HTR-8/SVneo (cell line): ENCODE data around the gene TOB1.

Experiments used
- DNase-seq: peaks from one replicate; pipeline ENCODE4 v3.0.0; 2011; ENCODE audit warnings: low spot score, mixed read lengths; ENCODE audit not compliant: insufficient read length
- FAIRE-seq: peaks from 2 replicates; lab custom pipeline; 2011; peaks lifted over from hg19 to GRCh38; lab: Jason Lieb, UNC

TOB1 gene

DNA sequence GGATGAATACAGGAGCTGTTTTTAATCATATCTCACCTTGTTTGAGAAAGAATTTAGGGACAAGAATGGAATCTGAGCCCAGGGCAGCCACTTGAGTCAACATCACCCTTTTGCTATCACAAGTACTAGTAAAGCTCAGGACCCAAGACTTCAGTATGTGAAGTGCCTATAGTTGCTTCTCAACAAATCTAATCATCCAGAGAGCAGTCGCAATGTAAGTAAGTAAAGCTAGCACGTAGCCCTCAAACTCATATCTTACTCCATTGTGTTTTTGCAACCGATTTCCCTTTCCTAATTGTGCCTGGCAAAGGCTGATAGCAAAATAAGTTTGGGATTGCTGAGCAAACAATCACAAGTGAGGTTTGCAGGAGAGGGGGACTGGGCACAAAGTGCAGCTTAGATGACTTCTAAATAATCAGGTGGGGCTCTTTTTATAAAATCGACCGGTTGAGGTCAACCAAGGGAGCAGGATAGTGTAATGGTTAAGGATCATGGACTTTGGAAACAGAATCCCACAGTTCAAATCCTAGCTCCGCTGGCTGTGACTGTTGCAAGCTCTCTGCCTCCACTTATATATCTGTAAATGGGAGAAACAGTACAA lies 13.0 kb downstream of the TOB1 start:
- FAIRE-seq (no peak), DNase-seq (no peak)

DNA sequence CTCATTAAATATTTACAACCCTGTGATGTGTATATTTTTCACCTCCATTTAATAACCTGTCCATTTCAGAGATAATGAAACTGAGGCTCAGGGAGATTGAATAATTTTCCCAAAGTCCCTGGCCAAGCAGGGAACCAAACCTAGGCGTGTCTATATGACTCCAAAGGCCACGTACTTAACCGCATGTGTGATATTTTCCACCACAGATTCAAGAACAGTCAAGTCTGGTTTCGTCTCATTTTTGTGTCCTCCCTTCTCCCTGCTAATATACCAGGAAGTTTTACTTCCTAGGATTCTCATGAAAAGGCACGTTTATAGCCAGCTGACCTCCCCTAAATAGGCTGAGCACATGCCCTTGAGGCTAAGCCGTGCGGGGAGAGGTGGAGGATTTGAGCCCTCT lies 15.5 kb downstream of the TOB1 start:
- FAIRE-seq = no peak
- DNase-seq = no peak

DNA sequence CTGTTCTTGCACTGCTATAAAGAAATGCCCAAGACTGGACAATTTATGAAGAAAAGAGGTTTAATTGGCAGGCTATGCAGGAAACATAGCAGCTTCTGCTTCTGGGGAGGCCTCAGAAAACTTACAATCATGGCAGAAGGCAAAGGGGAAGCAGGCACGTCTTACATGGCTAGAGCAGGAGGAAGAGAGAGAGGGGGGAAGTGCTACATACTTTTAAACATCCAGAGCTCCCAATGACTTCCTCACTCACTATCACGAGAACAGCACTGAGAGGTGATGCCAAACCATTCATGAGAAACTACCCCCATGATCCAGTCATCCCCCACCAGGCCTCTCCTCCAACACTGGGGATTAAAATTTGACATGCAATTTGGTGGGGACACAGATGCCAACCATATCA lies 17.4 kb downstream of the TOB1 start:
- FAIRE-seq (no peak), DNase-seq (no peak)

DNA sequence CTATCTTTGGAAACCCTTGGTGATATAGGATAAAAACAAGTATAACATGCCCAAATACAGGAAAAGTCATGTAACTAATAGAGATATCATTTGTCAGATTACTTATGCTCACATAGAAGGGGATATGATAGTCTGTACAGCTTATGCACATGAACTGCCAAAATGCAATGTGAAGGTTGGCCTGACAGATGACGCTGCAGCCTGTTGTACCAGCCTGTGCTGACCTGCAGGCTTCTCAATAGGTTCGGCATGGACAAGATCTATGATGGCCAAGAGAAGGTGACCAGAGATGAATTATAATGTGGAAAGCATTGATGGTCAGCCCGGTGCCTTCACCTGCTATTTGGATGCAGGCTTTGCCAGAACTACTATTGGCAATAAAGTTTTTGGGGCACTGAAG lies 18.1 kb downstream of the TOB1 start:
- FAIRE-seq = no peak
- no peak for DNase-seq

DNA sequence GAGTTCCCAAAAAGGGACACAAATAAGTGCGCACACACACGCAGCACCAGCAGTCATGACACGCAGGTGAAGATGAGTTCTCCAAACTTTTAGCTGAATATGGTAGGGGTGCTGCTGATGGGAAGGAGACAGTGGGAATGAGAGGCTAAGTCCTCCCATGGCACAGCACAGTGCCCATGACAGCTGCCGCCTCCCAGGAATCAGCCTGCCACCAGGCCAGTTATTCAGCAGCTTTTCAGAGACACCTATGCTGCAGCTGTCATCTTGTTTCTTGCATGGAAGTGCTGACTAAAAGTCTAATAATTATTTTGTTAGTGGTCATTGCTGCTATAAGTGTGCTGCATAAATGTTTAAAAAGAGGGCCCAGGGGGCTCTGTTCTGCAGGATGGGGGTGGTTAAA lies 18.6 kb downstream of the TOB1 start:
- FAIRE-seq = no peak
- DNase-seq = no peak

DNA sequence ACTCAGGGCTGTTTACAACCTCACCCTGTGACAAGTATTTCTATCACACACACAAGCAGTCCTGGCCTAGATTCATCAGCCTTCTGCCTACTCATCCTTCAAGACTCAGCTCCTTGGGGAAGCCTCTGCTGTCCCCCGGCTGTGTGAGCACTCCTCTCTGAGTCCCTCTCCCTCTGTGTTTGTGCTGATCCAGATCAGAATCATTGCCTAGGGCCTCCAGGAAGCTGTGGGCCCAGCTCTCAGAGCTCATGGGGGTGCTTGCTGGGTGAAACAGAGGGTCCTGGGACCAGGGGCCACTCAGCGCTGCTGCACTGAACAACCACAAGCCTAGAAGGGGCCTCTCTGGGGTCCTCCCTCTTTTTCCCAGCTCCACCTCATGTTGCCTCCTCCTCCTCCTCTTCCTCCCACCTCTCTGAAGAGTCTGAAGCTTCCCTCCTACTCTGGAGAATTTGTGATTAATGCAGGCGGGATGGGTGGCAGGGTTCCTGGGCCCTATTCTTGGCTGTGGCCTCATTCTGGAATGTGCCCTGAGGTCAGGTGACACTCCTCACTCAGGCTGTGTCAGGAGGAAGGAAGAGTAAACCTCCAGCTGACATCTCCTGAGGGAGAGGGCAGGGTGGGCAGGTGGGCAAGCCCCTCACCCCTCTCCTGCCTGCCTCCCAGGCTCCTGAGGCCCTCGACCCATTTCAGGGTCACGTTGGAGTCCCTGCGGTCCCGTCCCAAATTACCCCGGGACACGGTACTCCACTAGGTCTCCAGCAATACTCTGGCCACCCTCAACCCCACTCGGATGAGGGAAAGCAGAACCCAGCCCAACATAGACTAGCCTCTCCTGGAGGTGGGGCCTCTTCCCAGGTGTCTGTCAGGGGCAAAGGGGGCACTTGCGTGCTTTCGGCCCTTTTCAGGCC lies 20.7 kb downstream of the TOB1 start:
- DNase-seq (peak; percentile 62), FAIRE-seq (peak; percentile 85)

DNA sequence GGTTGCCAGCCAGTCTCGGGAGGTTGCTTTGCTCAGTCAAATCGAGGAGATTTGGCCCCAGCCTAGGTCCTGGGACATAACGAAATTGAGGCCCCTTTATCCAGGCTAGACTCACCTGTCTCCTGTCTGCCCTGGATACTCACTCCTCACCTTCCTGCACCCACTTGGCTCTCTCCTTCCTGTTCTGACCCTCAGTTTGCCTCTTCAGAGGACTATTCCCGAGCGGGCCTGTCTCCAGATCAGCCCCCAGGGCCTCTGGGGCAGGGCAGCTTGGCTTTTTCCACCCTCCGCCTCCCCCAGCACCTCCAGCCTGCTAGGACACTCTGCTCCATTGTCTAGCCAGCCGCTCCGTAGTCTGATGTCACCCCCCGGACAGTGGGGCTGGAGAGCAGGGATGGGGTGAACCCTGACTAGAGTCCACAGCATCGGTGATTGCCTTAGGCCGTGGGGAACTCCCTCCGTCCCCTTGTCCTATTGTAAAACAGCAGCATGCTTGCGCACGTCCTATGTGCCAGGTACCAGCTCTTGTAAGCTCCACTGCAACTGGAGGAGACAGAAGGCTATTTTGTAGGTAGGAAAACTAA lies 21.9 kb downstream of the TOB1 start:
- DNase-seq = no peak

DNA sequence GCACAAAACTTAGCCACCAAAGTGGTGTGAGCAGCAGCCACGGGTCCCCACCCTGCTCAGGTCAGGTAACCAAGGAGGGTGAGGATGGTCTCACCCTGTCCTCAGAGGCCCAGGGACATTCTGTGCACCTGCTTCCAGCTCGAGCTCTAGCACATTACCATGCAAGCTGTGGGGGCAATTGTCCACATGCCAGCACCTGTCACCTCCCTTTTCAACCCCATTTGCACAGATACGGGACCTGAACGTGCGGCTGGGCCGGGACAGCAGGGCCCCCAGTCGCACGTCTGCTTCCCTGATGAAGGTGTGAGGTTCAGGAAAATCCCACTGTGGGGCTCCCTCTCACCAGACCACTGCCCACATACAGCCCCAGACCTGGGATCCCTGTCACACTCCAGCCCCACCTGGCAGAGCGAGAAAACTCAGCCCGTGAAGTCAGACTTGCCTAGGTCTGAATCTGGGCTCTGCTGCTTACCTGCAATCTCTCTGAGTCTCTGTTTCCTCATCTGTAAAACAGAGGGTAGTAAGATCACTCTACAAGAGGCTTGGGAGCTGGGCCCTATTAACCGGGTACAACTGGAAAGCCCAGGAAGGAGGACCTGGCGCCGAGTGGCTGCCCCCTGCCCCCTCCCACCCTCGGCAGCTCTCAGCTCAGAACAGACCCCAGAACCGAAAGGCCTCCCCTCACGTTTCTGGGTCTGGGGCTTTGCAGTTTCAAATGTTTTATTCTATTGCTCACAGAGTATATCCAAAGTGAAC lies 22.8 kb downstream of the TOB1 start:
- no peak for FAIRE-seq
- DNase-seq = no peak

More for the DNA sequence above, 21.9 kb downstream of the TOB1 start:
- FAIRE-seq = peak; percentile 63

DNA sequence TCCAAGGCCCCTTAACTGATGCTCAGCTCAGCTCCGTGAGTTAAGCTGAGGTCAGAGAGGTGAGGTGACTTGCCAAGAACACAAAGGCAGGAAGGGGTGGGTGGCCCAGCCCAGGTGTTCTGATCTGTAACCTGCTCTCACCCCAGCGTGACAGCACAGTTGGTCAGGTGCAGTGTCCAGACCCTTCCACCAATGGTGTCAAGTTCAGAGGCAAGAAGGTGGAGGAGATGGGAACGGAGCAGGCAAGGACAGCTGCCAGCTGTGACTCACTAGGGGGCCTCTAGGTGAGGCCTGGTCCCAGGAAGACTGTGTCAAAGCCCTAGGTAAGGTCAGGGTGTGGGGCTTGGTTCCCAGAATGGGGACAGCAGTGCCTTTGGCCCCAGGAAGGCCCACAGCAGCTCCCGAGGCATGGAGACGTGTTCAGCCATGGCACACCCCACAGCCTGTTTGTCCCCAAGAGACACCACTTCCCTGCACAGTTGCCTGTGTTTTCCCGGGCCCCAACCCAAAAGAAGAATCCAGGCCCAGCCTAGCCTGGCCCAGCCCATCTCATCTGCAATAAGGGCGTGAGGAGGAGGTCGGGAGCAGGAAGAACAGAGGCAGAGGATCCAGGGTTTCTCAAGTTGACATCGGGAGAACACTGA lies 23.5 kb downstream of the TOB1 start:
- FAIRE-seq = peak; percentile 69

DNA sequence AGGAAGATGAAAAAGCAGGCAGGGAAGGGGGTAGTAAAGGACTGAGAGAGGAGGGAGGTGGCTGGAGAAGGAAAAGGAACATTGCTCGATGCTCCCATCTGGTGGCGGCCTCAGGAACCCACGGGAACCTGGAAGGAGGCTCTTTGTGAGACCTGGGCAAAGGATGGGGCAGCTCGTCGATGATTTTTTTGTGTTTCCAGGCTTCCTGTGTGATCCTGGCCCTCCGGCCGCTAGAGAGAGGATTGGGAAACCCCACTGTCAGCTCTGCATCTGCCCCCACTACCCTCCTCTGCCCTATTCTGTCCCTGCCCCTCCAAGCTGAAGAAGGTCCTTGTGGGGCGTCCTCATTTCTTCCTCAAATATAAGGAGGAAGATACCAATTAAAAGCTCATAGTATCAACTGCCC lies 24.2 kb downstream of the TOB1 start:
- DNase-seq (peak; percentile 92), FAIRE-seq (peak; percentile 71)

More for the DNA sequence above, 23.5 kb downstream of the TOB1 start:
- no peak for DNase-seq

DNA sequence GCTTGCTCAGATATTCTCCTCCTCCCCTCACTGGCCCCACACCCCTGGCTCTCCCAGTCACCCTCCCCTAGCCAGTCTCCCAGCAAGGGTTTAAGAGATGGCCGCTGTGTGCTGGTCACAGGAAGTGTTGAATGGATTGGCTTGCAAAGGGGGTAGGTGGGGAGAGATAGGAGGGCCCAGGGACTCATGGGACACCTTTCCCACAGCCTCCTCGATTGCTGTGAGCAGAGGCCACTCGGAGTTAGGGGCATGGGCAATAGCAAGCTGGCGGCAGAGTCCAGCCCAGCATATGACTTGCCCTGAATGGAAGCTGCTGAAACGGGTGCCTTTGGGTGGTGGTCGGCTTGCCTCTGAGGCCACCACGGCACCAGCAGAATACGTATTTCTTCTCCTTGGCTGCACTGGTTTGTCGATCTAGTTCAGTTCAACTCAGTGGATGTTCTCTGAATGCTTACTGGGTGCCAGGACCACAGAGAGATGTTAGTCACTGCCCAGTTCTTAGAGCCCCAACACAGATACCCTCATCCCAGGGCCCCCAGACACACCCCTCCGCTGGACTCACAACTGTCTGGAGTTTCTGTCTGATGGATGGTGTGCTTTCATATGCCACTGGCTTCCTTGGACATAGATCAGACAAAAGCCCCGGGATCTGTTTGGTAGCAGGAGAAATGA lies 24.7 kb downstream of the TOB1 start:
- peak; percentile 36 for FAIRE-seq
- no peak for DNase-seq

DNA sequence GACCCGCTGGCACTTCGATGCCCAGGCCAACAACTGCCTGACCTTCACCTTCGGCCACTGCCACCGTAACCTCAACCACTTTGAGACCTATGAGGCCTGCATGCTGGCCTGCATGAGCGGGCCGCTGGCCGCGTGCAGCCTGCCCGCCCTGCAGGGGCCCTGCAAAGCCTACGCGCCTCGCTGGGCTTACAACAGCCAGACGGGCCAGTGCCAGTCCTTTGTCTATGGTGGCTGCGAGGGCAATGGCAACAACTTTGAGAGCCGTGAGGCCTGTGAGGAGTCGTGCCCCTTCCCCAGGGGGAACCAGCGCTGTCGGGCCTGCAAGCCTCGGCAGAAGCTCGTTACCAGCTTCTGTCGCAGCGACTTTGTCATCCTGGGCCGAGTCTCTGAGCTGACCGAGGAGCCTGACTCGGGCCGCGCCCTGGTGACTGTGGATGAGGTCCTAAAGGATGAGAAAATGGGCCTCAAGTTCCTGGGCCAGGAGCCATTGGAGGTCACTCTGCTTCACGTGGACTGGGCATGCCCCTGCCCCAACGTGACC lies 25.8 kb downstream of the TOB1 start:
- DNase-seq = no peak
- FAIRE-seq = no peak

DNA sequence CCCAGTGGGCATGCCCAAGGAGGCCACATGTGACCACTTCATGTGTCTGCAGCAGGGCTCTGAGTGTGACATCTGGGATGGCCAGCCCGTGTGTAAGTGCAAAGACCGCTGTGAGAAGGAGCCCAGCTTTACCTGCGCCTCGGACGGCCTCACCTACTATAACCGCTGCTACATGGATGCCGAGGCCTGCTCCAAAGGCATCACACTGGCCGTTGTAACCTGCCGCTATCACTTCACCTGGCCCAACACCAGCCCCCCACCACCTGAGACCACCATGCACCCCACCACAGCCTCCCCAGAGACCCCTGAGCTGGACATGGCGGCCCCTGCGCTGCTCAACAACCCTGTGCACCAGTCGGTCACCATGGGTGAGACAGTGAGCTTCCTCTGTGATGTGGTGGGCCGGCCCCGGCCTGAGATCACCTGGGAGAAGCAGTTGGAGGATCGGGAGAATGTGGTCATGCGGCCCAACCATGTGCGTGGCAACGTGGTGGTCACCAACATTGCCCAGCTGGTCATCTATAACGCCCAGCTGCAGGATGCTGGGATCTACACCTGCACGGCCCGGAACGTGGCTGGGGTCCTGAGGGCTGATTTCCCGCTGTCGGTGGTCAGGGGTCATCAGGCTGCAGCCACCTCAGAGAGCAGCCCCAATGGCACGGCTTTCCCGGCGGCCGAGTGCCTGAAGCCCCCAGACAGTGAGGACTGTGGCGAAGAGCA lies 26.4 kb downstream of the TOB1 start:
- DNase-seq (no peak), FAIRE-seq (peak; percentile 44)

DNA sequence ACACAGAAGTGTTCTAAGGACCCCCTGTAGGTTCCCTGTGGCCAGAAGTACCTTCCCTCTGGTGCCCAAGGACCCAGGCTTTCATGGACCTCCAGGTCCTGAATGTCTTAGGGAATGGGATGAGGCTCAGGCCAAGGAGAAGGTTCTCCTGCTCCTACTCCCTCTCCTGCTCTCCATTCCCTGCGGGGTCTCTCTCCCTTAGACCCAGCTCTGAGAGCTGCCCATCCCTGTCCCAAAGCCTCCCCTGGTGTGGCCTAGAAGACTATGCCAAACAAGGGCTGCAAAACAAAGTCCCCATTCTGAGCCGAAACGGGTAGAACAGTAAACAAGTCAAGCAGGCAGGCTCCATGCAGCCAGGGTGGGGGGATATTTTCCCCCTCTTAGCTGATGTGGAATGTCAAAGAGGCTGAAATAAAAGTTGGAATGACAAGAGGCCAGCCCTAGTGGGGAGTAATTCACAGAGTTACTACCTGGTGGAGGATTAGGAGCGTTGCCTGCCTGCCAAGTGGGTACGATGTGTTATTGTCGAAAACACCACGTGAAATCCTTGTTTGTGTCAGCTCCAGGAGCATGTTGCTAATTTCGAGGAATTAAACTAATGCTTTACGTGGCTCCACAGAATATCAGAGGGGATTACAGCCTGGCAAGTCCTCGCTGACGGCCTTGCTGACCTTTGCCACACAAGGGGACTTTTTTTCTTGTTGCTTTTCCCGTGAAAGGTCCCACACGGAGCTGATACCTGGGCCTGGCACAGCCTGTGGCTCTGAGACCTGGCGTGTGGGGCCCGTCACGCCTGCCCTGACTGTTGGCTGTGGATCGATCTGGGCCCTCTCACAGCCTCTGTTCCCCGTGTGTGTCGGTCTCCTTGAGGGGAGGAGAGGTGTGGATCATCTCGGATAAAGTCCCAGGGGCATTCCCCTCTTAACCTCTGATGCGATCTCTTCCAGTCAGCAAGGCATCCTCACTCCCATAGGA lies 27.9 kb downstream of the TOB1 start:
- DNase-seq (no peak), FAIRE-seq (no peak)

DNA sequence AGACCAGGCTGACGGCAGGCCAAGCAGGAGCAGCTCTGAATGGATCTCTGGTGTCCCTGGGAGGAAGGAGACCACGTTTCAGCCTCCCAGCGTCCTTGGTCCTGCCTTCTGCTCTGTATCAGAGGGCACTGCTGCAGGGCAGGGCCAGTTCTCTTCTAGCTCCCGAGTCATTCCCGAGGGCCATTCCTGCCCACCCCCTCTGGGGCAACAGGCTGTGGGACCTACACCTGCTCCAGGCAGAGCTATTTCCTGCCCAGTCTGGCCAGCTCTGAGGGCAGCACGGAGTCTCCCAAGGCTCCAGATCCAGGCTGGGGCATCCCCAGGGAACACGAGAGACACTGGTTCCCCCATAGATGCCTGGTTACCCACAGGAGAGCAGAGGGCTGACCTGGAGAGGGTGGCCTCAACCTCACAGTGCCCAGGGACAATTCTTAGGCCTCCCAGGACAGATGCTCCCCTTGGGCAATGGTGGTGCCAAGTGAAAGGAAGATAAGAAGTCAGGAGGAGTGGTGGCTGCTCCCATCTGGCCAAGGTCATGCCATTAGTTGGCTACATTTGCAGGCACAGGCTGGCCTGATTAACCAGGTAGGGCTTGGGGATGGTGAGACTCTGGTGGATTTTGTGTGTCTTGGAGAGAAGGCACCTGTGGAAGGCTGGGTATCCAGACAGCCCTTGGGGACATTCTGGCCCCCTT lies 28.7 kb downstream of the TOB1 start:
- peak; percentile 36 for FAIRE-seq
- no peak for DNase-seq

DNA sequence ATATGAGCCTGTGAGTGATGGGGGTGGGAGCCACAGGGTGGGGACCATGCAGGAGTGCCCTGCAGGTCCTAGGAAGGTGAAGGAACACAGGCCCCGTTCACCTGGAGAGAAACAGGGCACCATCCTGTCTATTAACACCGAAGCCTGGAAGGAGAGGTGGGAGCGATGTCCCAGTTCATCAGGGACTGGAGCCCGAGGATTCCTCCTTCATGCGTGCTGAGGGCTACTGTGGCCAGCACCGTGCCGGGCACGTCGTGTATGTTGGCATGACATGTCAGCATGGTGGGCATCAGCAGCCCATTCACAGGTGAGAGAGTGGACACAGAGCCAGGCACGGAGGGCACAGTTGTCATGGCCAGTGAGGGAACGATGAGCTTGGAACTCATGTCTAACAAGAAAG lies 29.3 kb downstream of the TOB1 start:
- DNase-seq (no peak), FAIRE-seq (peak; percentile 75)
